ENCODE measurements around the gene YPEL2.
A peak's percentile ranks its signal among the peaks of the same experiment; 100 is the strongest.
"Not testable (repeated sequence)": the region's sequence is repeated elsewhere in the genome, so short reads cannot be mapped to it uniquely, and the experiment has no call there.

Gene YPEL2

DNA sequence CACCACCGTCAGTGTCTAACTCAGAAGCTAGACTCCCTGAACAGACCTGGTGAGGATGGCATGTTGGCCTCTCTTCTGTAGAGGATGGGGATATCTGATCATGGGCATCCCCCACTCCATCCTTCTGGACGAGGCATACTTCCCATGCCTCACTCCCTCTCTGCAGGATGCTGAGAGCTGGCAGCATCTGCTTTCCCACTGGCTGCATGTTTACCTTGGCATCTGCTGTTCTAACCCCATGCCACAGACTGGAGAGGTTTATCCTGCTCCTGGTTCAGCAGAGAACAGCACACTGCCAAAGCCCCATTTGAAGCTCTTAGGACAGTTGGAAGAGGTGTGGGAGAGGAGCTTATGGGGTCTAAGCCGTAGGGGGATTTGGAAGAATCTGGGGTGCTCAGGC is 46.0 kb downstream of the YPEL2 start:
- no peak for DNase-seq (ENCODE audit: low spot score)

DNA sequence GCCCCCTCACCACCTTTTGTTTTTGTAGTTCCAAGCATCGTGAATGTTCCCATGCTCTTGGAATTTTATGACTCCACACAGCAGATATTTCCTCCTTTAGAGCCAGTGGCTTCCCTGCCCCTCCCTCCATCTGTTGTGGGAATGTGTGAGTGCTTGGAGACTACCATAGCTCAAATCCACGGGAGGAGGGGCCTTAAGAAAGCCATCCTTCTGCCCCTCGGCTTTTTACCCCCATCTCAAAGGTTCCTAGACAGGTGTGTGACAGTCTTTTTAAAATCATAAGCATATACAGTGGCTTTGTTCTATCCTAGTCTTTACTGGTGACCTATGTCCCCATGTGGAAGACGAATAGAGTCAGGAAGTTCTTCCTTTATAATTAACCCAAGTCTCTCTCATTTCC is 47.2 kb downstream of the YPEL2 start:
- DNase-seq (ENCODE audit: low spot score) = no peak

DNA sequence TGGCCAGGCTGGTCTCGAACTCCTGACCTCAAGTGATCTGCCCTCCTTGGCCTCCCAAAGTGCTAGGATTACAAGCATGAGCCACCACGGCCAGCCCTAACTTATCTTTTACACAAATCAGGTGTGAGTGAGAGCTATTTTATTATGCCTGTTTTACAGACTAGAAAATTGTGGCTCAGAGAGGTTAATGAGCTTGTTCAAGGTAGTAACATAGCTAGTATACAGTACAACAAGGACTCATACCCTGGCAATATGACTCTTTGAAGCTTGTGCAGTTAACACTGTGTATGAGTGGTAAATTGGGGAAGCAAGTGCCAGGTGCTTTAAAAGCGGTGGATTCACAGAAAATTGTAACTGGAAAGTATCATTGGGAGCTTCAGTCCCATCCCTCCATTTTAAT is 49.0 kb downstream of the YPEL2 start:
- DNase-seq (ENCODE audit: low spot score) = no peak

DNA sequence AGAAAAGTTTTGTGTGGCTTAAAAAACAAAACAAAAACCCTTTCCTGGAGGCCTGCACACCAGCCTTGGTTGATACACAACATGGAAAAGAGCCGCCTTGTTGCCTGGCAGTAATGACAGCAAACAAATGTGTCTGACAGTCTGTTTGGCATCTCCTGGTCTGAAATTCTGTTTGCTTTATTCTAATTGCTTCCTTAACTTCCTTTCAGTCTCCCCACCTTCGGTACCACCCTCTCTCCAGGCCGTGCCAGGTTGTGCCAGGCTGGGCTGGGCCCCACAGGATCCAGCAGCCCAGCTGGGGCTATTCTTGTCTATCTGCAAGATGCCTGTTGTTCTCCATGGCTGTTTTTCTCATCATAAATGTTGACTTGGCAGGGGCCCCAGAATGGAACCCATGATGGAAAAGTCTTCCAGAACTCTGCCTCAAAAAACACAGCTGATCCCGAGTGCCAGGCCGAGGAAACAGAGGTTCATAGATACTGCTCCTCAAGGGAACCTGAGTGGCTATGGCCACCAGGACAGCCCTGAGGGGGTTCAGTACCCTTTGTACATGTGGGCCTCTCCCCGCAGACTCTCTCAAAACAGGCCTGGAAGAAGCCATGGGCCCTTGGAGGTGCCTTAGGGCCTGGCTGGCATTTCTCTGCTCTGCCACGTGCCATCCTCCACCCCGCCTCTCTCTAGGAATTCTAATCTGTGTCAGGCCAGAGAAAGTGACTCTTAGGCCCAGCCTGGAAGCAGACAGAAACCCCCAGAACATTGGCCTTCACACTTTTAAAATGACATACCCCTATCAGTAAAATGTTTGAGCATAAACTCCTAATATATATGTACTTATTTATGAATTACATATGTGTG is 50.5 kb downstream of the YPEL2 start:
- DNase-seq (ENCODE audit: low spot score) = peak; percentile 97

DNA sequence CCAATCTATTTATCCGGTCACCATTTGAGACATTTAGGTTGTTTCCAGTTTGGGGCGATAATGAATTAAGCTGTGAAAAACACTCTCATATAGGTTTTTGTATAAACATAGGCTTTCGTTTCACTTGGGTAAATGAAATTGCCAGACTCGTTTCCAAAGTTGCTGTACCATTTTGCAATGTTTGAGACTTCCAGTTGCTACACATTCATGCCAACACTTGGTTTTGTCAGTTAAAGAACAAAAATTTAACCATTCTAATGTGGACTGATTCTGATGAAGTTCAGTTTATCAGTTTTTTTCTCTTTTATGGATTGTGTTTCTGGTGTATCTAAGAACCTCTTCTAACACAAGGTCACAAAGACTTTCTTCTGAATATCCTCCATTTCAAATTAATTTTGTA is 52.4 kb downstream of the YPEL2 start:
- DNase-seq (ENCODE audit: low spot score) = no peak

DNA sequence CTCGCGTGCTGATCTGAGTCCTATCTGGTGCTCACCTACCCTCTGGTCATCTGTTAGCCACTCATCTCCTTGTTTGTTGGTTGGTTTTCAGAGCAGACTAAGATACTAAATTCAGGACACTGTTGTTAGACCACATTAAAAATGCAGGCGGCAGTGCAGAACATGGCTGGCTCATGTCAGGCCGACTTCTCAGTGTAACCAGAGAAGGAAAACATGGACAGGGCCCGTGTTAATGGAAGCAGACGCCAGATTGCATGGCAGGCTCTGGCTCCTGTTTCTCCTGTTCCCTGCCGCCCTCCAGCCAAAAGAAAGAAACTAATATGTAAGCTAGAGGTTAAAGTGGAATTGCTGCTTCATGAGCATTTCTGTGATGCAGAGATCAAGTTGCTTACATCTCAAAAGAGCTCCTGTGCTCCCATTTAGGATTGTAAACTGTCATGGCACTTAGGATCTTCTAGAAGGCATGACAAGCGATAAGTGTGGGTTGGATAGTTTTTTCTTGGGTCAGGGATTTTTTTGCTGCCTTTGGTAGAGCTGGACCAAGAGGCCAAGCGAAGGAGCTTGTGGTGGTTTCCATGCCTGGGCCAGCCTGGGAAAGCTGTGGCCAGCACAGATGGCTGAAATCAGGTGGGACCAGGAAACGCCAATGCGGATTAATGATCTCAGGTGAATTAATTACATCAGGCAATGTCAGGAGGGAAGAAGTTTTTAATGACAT is 56.1 kb downstream of the YPEL2 start:
- DNase-seq (ENCODE audit: low spot score) = peak; percentile 22

DNA sequence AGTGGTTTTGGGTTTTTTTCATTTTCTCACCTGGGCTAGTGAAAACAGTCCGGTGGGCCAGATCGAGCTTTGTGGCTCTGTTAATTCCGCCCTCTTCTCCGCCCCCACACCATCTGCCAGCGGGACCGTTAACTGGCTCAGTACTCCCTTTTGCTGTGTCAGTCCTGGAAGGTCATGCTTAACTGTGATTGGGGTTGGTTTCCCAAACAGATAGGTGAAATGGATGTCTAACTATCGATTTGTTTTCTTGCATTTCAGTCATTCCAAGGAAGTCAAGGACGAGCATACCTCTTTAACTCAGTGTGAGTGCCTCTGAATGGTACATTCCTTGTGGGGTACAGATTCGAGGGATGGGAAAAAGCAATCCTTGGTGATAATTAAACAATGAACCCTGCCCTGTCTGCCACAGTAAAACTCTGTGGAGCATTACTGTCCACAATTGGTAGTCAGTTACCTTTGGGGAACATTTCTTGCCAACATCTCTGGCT is 56.7 kb downstream of the YPEL2 start:
- DNase-seq (ENCODE audit: low spot score) = peak; percentile 10

DNA sequence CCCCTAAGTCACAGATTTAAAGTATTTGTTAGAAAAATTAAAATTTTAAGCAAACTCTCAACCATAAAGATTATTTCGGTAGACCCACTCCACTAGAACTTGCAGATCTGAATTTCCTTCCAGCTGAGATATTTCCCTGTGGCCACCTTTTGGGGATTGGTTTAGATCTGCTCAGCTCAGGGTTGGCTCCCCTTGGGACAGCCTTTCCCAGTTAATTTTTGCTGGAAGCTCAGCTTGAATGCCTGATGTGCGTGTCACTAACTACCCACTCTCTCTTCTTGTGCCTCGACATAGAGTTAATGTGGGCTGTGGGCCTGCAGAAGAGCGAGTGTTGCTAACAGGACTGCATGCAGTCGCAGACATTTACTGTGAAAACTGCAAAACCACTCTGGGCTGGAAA is 57.6 kb downstream of the YPEL2 start:
- no peak for DNase-seq (ENCODE audit: low spot score)

DNA sequence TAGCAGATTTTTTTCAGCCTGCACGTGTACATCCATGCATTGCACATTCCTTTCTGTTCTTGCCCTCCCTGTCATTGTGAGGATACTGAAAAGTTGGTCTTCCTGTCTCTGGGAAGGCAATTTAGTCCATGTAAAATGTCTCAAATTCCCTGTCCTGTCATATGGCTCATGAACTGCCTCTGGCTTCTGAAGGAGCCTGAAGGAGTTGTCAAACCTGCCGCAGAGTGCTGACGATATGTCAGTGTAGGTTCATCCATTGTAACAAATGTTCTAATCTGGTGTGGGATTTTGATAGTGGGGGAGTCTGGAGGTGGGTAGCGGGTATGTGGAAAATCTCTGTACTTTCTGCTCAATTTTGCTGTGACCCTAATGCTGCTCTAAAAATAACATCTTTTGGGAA is 59.6 kb downstream of the YPEL2 start:
- no peak for DNase-seq (ENCODE audit: low spot score)

DNA sequence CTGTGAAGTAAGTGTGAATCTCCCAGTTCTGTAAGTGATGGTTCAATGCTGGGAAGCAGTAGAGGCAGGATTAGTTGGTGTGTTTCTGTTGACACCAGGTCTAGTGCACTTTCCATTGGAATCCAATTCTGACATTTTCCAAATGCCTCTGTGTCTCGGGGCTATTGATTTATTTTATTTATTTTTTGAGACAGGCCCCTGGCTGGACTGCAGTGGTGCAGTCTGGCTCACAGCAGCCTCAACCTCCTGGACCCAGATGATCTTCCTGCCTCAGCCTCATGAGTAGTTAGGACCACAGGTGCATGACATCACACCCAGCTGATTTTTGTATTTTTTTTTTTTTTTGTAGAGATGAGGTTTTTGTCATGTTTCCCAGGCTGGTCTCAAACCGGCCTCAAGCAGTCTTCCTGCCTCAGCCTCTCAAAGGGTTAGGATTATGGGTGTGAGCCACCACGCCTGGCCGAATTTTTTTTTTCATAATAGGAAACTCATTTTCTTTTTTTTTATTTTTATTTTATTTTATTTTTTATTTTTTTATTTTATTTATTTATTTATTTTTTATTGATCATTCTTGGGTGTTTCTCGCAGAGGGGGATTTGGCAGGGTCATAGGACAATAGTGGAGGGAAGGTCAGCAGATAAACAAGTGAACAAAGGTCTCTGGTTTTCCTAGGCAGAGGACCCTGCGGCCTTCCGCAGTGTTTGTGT is 61.7 kb downstream of the YPEL2 start:
- no peak for DNase-seq (ENCODE audit: low spot score)

DNA sequence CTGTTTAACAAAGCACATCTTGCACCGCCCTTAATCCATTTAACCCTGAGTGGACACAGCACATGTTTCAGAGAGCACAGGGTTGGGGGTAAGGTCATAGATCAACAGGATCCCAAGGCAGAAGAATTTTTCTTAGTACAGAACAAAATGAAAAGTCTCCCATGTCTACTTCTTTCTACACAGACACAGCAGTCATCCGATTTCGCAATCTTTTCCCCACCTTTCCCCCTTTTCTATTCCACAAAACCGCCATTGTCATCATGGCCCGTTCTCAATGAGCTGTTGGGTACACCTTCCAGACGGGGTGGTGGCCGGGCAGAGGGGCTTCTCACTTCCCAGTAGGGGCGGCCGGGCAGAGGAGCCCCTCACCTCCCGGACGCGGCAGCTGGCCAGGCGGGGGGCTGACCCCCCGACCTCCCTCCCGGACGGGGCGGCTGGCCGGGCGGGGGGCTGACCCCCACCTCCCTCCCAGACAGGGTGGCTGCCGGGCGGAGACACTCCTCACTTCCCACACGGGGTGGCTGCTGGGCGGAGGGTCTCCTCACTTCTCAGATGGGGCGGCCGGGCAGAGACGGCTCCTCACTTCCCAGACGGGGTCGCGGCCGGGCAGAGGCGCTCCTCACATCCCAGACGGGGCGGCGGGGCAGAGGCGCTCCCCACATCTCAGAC is 62.4 kb downstream of the YPEL2 start:
- DNase-seq (ENCODE audit: low spot score) = not testable (repeated sequence)

DNA sequence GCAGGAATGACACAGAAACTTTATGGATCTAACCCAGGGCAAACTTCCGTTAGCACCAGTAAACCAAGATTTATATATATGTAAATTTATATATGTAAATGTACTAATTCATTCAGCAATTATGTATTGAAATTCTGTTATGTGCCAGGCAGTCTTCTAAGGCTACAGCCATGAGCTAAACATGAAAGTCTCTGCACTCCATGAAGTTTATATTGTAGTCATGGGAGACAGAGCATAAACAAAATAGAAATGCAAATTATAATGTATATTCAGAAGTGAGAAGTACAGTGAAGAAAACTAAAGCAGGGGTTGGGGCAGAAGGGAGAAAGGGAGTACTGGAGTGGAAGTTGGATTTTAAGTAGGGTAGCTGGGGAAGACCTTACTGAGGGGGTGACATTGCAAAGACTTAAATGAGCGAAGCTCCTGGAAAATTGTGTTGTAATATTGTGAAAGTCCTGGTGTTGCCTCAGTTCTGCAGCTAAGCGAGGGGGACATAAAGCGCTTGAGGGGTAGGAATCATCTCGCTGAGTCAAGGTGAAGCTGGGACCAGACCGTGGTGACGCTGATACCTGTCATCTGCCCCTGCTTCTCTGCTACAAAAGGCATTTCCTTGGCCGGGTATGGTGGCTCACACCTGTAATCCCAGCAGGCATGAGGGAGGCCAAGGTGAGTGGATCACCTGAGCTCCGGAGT is 64.8 kb downstream of the YPEL2 start:
- DNase-seq (ENCODE audit: low spot score) = no peak

DNA sequence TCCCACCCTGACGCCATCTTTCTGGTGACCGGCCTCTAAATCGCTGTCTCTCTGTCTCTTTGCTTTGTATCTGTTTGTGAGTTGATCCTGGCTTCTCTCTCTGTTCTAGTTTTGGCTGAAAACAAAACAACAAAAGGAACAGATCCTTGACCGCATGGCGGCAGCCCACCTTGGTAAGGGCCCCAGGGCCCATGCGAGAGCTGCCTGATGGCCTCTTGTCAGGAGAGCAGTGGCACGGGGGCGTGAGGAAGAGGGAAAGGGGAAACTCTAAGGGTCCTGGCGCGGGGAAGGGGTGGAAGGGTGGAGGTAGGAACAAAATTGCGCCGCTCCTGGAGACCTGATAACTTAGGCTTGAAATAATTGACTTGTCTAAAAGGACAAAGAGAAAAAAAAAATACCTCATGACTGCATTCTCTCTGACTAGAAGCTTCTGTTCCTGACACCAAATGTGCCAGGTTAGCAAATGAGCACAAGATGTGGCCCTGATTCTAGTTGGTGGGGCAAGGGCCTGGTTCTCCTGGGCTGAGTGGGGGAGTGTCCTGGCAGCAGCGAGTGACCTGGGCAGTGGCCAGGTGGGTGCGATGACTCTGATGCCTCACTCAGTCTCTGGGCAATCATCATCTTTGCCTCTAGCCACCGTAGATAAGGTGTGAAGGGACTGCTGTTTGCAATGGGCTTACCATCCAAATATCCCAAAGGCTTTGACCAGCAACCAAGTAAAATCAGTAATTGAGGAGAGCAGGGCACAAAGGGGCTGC is 66.0 kb downstream of the YPEL2 start:
- DNase-seq (ENCODE audit: low spot score) = no peak

DNA sequence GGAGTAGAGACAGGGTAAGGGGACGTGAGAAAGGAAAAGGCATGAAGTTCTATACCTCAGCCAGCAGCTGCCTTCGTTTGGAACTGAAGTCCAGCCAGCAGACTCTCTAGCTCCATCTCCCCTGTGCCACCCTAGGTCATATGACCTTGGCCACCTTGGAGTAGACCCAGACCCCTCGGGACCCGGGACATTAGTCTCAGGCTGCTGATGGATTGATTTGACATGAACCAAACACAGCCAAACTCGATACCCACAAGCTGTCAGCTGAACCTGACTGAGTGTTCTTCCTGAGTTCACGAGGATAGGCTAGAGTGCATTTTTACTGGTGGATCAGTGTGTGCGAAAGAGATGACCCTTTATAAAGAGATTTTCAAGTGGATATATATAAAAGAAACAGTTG is 68.5 kb downstream of the YPEL2 start:
- no peak for DNase-seq (ENCODE audit: low spot score)

DNA sequence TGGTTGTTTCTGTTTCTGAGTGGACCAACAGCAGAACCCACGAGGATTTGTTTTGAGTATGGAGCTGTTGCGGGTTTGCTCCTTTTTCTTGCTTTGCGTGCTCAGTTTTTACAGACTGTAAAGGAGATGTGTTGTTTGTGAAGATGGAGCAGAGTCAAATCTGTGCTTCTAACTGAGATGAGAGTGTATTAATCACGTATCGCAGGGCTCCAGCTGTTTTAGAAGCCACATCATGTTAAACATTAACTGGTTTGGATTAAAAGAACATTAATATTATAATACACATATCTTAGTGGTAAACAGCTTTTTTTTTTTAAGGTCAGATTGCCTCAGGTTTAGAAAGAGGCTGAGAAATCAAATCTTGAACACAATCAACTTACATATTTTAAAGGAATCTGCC is 69.4 kb downstream of the YPEL2 start:
- no peak for DNase-seq (ENCODE audit: low spot score)

DNA sequence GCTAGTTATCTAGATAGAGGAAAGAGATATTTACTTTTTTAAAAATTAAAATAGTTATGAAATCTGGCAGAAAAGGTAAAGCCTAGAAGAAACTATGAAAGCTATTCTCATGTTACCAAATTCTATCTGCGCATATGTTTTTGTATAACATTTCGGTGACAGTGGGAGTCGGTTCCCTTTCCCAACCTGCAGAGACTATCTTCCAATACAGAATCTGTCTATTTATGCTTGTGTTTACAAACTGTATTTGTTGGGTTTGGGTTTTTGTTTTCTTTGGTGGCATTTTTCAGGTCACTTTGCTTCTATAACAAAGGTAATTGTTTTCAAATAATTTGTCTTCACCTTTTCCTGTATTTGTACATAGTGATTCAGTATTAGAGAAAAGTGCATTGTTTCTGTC is 69.8 kb downstream of the YPEL2 start:
- DNase-seq (ENCODE audit: low spot score) = no peak

DNA sequence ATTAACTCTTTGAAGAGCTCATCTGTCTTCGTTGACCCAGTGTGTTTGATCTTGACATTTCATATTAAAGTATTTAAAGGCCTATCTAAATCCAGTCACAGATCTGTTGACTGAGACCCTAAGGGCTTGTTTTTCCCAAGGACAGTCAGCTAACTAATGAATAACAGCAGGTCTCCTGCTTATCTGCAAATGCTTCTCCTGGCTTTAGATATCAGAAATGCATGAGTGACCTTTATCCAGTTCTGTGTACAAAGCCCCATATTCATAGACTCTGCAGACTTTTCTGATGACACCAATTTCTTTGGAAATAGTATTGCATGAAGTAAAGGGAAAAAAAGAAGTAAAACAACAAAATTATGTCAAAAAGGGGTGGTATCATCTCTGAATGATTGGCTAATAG is 70.3 kb downstream of the YPEL2 start:
- DNase-seq (ENCODE audit: low spot score) = no peak

DNA sequence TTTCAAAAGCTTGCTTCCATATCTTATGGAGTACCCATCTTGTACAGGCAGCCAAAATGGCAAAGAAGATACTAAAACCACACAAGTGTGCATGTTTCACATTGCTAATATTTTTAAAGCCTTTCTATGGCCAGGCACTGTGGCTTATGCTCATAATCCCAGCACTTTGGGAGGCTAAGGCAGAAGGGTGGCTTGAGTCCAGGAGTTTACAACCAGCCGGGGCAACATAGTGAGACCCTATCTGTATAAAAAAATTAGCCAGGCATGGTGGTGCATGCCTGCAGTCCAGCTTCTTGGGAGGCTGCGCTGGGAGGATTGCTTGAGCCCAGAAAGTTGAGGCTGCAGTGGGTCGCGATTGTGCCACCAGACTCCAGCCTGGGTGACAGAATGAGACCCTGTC is 71.3 kb downstream of the YPEL2 start:
- no peak for DNase-seq (ENCODE audit: low spot score)

DNA sequence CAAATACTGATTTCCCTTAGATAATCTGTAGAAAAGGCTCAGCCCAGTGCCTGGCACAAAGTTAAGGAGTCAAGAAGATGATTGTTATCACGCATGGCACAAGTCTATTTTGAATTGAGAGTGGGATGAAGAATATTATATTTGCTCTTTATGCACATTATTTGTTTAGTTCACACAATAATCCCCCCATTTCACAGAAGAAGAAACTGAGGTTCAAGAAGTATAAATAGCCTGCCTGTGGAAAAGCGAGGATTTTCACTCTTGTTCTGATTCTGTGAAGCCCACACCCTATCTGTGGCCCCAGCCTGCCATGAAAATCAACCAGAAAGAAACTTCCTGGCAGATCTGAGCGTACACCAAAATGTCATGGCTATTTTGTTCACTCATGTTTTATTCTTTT is 73.0 kb downstream of the YPEL2 start:
- DNase-seq (ENCODE audit: low spot score) = no peak

DNA sequence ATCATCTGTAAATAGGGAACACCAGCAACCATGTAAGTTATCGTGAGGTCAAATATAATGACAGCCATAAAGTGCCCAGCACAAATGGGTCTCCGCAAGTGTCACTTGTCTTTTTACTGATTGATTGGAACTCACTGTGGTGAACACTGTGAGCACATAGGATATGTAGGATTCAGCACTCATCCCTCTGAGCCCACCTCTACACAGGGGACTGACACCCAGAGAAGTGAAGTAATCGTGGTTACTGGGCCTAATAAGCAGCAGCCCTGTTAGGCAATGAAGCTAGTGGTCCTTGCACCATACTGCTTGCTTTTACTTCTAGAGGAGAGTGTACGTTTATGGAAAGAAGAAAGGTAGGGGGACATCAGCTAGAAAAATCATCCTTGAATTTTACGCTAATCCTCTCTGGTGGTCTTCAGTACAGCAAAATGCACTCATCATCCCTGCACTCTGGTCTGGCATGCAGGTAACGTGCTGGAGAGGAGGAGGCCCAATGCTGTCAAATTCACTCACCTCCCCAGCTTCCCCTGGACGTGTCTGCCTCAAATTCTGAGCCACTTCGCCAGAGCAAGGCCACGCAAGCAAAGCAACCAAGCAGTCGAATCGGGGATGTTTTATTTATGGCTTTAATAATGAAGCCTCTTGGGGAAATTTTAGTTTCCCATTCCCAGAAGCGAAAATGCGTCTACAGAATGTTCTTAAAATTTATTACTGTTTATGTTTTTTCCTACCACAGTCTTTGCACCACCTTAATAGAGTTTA is 74.7 kb downstream of the YPEL2 start:
- DNase-seq (ENCODE audit: low spot score) = no peak
